ENCODE results near the gene DYNC1LI1. TPM values are rescaled to one million over a fixed set of nuclear protein-coding genes. Genes with fewer than 3 reads are reported as not detected.

Gene DYNC1LI1
- total and polyA plus RNA-seq, 2 donors (not counting 1 experiment from before 2014, with no cell fraction given), result 44.1 to 49.8 TPM

DNA sequence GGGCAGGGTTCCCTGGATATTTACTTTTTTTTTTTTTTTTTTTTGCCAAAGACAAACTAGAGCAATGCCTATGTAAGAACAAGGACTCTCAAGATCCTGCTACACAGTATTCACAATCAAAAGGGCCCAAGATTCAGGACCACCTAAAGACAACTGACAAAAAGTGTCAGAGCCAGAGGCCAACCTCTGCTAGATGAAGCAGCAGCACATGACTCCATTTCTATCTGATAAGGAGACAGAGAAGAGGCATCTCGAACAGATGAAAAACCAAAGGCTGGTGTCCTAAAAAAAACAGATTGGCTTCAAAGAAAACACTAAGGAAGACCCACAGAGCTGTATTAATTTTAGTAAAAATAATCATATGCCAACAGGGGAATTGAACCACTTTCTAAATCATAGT is 88.0 kb downstream of the DYNC1LI1 start:
- TF ChIP-seq, protein P1, sequence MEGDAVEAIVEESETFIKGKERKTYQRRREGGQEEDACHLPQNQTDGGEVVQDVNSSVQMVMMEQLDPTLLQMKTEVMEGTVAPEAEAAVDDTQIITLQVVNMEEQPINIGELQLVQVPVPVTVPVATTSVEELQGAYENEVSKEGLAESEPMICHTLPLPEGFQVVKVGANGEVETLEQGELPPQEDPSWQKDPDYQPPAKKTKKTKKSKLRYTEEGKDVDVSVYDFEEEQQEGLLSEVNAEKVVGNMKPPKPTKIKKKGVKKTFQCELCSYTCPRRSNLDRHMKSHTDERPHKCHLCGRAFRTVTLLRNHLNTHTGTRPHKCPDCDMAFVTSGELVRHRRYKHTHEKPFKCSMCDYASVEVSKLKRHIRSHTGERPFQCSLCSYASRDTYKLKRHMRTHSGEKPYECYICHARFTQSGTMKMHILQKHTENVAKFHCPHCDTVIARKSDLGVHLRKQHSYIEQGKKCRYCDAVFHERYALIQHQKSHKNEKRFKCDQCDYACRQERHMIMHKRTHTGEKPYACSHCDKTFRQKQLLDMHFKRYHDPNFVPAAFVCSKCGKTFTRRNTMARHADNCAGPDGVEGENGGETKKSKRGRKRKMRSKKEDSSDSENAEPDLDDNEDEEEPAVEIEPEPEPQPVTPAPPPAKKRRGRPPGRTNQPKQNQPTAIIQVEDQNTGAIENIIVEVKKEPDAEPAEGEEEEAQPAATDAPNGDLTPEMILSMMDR (conservative IDR thresholded peaks at IDR 0.05 in 1 of 2, IDR thresholded peaks at IDR 0.05 in 1 of 2; ENCODE audit: low read depth in 1 of 2, low read length in 2 of 2), result no peak
- TF ChIP-seq EZH2 (IDR thresholded peaks at IDR 0.05; ENCODE audit: low read length, missing control alignments), result no peak
- Histone ChIP-seq H4K20me1 (ENCODE audit: control insufficient read depth, extremely low read depth, insufficient read depth, low read length) (no peaks in the 10 kb centered on the region), H3K36me3 (ENCODE audit: control insufficient read depth, insufficient read depth, low read length) (peaks cover 4% of the 10 kb centered on the region), H3K9me3 (ENCODE audit: control insufficient read depth, insufficient read depth, low read depth, low read length) (no peaks in the 10 kb centered on the region), H2AFZ (ENCODE audit: low read length) (no peak overlapping the region), H3K4me1 (ENCODE audit: control insufficient read depth, extremely low read depth, insufficient read depth, low read length) (no peaks in the 10 kb centered on the region), H3K79me2 (ENCODE audit: control insufficient read depth, insufficient read depth, low read length) (no peaks in the 10 kb centered on the region), H3K27me3 (ENCODE audit: control insufficient read depth, insufficient read depth, low read length) (no peaks in the 10 kb centered on the region), H3K27ac (ENCODE audit: insufficient read depth, low read length) (no peak overlapping the region), H3K4me2 (ENCODE audit: extremely low read depth, insufficient read depth, low read length) (no peak overlapping the region), H3K9ac (ENCODE audit: insufficient read depth, low read length) (no peak overlapping the region), H3K4me3 (replicated peaks in 1 of 4; ENCODE audit: control extremely low read depth in 1 of 4, insufficient read depth in 1 of 4, low read depth in 3 of 4, low read length in 4 of 4) (no peak overlapping the region)
- DNase-seq (ENCODE audit: low read depth in 2 of 2), result no peak

DNA sequence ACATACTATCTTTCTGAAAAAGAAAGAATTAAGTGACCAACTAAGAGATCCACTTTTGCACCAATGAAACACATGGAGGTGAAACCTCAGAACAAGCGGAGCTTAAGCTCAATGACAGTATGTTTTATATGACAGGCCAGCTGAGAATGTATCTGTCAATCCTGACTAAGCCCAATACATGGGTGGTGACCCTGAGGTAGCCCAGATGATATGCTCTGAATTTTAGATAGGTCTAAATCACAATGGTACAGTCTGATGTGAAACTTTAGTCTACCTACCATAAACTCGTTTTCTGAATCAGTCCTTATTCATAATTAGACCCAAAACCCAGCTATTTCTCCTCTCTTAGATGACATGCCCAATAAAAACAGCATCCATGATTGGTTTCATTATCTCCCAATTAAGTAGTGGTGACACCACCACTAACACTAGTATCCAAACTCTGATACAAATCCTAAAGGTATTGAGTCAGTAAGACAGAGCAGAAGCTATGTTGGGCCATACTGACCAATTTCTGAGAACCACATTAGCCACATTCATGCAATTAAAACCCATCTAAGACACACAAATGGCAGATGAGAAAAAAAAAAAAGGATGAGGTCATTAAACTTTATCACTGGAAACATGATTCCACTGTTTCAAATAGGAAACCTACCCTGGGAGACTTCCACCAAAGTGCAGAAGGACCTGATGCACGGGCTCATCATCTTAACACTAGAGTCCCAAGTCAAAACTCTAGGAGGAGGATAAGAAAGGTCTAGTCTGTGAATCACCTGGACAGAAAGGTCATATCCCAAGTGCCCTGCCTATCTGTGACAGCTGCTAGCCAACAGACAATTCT is 88.6 kb downstream of the DYNC1LI1 start:
- H3K27ac ChIP-seq (ENCODE audit: insufficient read depth, low read length), result no peak overlapping the region
- H3K36me3 ChIP-seq (ENCODE audit: control insufficient read depth, insufficient read depth, low read length), result peaks cover 4% of the 10 kb centered on the region
- no peaks in the 10 kb centered on the region for H3K27me3 ChIP-seq (ENCODE audit: control insufficient read depth, insufficient read depth, low read length)
- no peaks in the 10 kb centered on the region for H3K9me3 ChIP-seq (ENCODE audit: control insufficient read depth, insufficient read depth, low read depth, low read length)
- no peaks in the 10 kb centered on the region for H4K20me1 ChIP-seq (ENCODE audit: control insufficient read depth, extremely low read depth, insufficient read depth, low read length)
- DNase-seq (ENCODE audit: low read depth in 2 of 2), result no peak
- H3K4me1 ChIP-seq (ENCODE audit: control insufficient read depth, extremely low read depth, insufficient read depth, low read length), result no peaks in the 10 kb centered on the region
- TF ChIP-seq, protein P1 (conservative IDR thresholded peaks at IDR 0.05 in 1 of 2, IDR thresholded peaks at IDR 0.05 in 1 of 2; ENCODE audit: low read depth in 1 of 2, low read length in 2 of 2), result no peak
- TF ChIP-seq EZH2 (IDR thresholded peaks at IDR 0.05; ENCODE audit: low read length, missing control alignments), result no peak
- no peak overlapping the region for H3K4me3 ChIP-seq (replicated peaks in 1 of 4; ENCODE audit: control extremely low read depth in 1 of 4, insufficient read depth in 1 of 4, low read depth in 3 of 4, low read length in 4 of 4)
- no peak overlapping the region for H2AFZ ChIP-seq (ENCODE audit: low read length)
- no peaks in the 10 kb centered on the region for H3K79me2 ChIP-seq (ENCODE audit: control insufficient read depth, insufficient read depth, low read length)
- H3K9ac ChIP-seq (ENCODE audit: insufficient read depth, low read length), result no peak overlapping the region
- H3K4me2 ChIP-seq (ENCODE audit: extremely low read depth, insufficient read depth, low read length), result no peak overlapping the region

DNA sequence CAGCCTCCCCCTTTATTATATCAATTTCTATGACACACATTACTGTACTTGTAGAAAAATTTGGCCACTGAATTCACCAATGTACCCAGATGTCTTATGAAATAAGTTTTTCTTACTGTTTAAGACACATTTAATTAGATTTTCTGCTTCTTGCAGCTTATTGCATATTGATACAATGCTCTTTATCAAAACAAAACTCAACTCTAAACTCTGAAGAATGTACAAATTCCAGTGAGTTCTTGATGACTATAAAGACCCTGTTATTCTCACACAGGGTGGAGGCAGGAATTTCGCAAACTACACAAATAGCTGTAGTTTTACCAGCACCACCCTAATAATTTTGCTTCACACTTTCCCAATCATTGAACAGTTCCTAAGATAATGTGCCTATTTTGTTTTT is 90.1 kb downstream of the DYNC1LI1 start:
- H3K27me3 ChIP-seq (ENCODE audit: control insufficient read depth, insufficient read depth, low read length), result no peaks in the 10 kb centered on the region
- no peaks in the 10 kb centered on the region for H3K9me3 ChIP-seq (ENCODE audit: control insufficient read depth, insufficient read depth, low read depth, low read length)
- H3K79me2 ChIP-seq (ENCODE audit: control insufficient read depth, insufficient read depth, low read length), result no peaks in the 10 kb centered on the region
- no peak overlapping the region for H3K9ac ChIP-seq (ENCODE audit: insufficient read depth, low read length)
- H3K27ac ChIP-seq (ENCODE audit: insufficient read depth, low read length), result no peak overlapping the region
- no peak overlapping the region for H3K4me3 ChIP-seq (replicated peaks in 1 of 4; ENCODE audit: control extremely low read depth in 1 of 4, insufficient read depth in 1 of 4, low read depth in 3 of 4, low read length in 4 of 4)
- TF ChIP-seq, protein P1 (conservative IDR thresholded peaks at IDR 0.05 in 1 of 2, IDR thresholded peaks at IDR 0.05 in 1 of 2; ENCODE audit: low read depth in 1 of 2, low read length in 2 of 2), result no peak
- TF ChIP-seq EZH2 (IDR thresholded peaks at IDR 0.05; ENCODE audit: low read length, missing control alignments), result no peak
- peak in 1 of 2 donors; percentile 61 for DNase-seq (ENCODE audit: low read depth in 2 of 2)
- no peaks in the 10 kb centered on the region for H3K4me1 ChIP-seq (ENCODE audit: control insufficient read depth, extremely low read depth, insufficient read depth, low read length)
- H3K4me2 ChIP-seq (ENCODE audit: extremely low read depth, insufficient read depth, low read length), result no peak overlapping the region
- H3K36me3 ChIP-seq (ENCODE audit: control insufficient read depth, insufficient read depth, low read length), result peaks cover 4% of the 10 kb centered on the region
- no peak overlapping the region for H2AFZ ChIP-seq (ENCODE audit: low read length)
- no peaks in the 10 kb centered on the region for H4K20me1 ChIP-seq (ENCODE audit: control insufficient read depth, extremely low read depth, insufficient read depth, low read length)

Other genes starting within 250 kb of the DYNC1LI1 start
- 3.3 and 3.5 TPM in 2 replicates for gene CMTM7, start 179.0 kb downstream of the DYNC1LI1 start, total RNA-seq
- gene CMTM7, start 179.0 kb downstream of the DYNC1LI1 start, polyA plus RNA-seq, result 9.3 and 14.3 TPM in 2 replicates
- gene CMTM6, start 68.0 kb downstream of the DYNC1LI1 start, total RNA-seq, result 72.4 and 74.1 TPM in 2 replicates
- 60.8 and 76.5 TPM in 2 replicates for gene CMTM6, start 68.0 kb downstream of the DYNC1LI1 start, polyA plus RNA-seq
- gene CNOT10, start 114.3 kb upstream of the DYNC1LI1 start, total RNA-seq, result 28.6 and 28.8 TPM in 2 replicates
- gene CNOT10, start 114.3 kb upstream of the DYNC1LI1 start, polyA plus RNA-seq, result 16.9 and 17.5 TPM in 2 replicates
- under 0.01 TPM in 1 of 2 replicates, not detected in the other for gene TRIM71, start 247.1 kb upstream of the DYNC1LI1 start, total RNA-seq
- 0.02 TPM in 2 replicates for gene TRIM71, start 247.1 kb upstream of the DYNC1LI1 start, polyA plus RNA-seq